Activated T-helper 2 cell treated with anti-CD3 and anti-CD28 coated beads, Interferon-gamma antibody, Interleukin-2, Interleukin-4, amounts not matched to agents 10 μg/mL and 5 μg/mL and 100 μg/mL, durations not matched to agents 14 hours and 24 hours and 36 hours (primary cell): ENCODE results near the gene FOXA2. TPM values are rescaled to one million over a fixed set of nuclear protein-coding genes. Genes with fewer than 3 reads are reported as not detected.

Source experiments
- DNase-seq: peaks from one replicate; pipeline ENCODE4 v3.0.0; 2021; ENCODE audit warnings: low spot score
- H3K27ac Mint-ChIP-seq: one replicate; pipeline ENCODE4 v1.8.0; 2021; ENCODE audit warnings: mixed read lengths
- H3K27me3 Mint-ChIP-seq: one replicate; pipeline ENCODE4 v1.8.0; 2021; ENCODE audit warnings: low read depth, mixed read lengths
- H3K36me3 Mint-ChIP-seq: one replicate; pipeline ENCODE4 v1.8.0; 2021; ENCODE audit warnings: low read depth, mixed read lengths
- H3K4me1 Mint-ChIP-seq: one replicate; pipeline ENCODE4 v1.8.0; 2021; ENCODE audit warnings: low read depth, mixed read lengths
- H3K4me3 Mint-ChIP-seq: one replicate; pipeline ENCODE4 v1.8.0; 2021; ENCODE audit warnings: low read depth, mild to moderate bottlenecking, moderate library complexity, mixed read lengths
- H3K9me3 Mint-ChIP-seq: one replicate; pipeline ENCODE4 v1.8.0; 2021; ENCODE audit warnings: mixed read lengths
- intact Hi-C: fragments of 100-400 bp; cut with micrococcal nuclease; formaldehyde crosslinking; loops from one replicate; pipeline ENCODE4 v1.15.1; 2023
- total RNA-seq: library from RNA; stranded (reverse); gene quantifications from 2 replicates; pipeline ENCODE4 v1.2.3, GENCODE V29; 2022

The FOXA2 gene
- total RNA-seq, 1 donor from 2014 or later = not detected

GRCh38 chr20:22572491-22572890 lies 11.9 kb downstream of the FOXA2 start:
- H3K4me3 Mint-ChIP-seq = no peak overlapping the region

GRCh38 chr20:22572023-22572422 lies 12.3 kb downstream of the FOXA2 start:
- H3K27ac Mint-ChIP-seq = no peak overlapping the region
- intact Hi-C loops = no loop called here
- no peak overlapping the region for H3K4me3 Mint-ChIP-seq
- no peaks in the 10 kb centered on the region for H3K36me3 Mint-ChIP-seq
- no peak for DNase-seq
- peaks cover 68% of the 10 kb centered on the region for H3K27me3 Mint-ChIP-seq
- H3K4me1 Mint-ChIP-seq = peaks cover 5% of the 10 kb centered on the region
- H3K9me3 Mint-ChIP-seq = no peaks in the 10 kb centered on the region

More at GRCh38 chr20:22572491-22572890, 11.9 kb downstream of the FOXA2 start:
- H3K4me1 Mint-ChIP-seq = peaks cover 5% of the 10 kb centered on the region
- intact Hi-C loops = no loop called here
- H3K36me3 Mint-ChIP-seq = no peaks in the 10 kb centered on the region
- DNase-seq = no peak
- peaks cover 66% of the 10 kb centered on the region for H3K27me3 Mint-ChIP-seq
- no peak overlapping the region for H3K27ac Mint-ChIP-seq
- no peaks in the 10 kb centered on the region for H3K9me3 Mint-ChIP-seq

GRCh38 chr20:22569353-22569752 lies 15.0 kb downstream of the FOXA2 start:
- H3K9me3 Mint-ChIP-seq = no peaks in the 10 kb centered on the region
- H3K36me3 Mint-ChIP-seq = no peaks in the 10 kb centered on the region
- peaks cover 65% of the 10 kb centered on the region for H3K27me3 Mint-ChIP-seq
- no peak for DNase-seq
- intact Hi-C loops = loop anchor here (2.0 kb wide), 1 partner anchor 13 kb away; no protein-coding TSS in a partner anchor
- H3K27ac Mint-ChIP-seq = no peak overlapping the region
- no peak overlapping the region for H3K4me3 Mint-ChIP-seq
- no peaks in the 10 kb centered on the region for H3K4me1 Mint-ChIP-seq

GRCh38 chr20:22568872-22569344 lies 15.5 kb downstream of the FOXA2 start:
- Mint-ChIP-seq H3K27ac (no peak overlapping the region), H3K4me3 (no peak overlapping the region), H3K27me3 (peaks cover 64% of the 10 kb centered on the region), H3K9me3 (no peaks in the 10 kb centered on the region), H3K4me1 (no peaks in the 10 kb centered on the region), H3K36me3 (no peaks in the 10 kb centered on the region)
- intact Hi-C loops = loop anchor here (2.0 kb wide), 1 partner anchor 14 kb away; no protein-coding TSS in a partner anchor
- DNase-seq = no peak

- Mint-ChIP-seq H3K4me1 (no peaks in the 10 kb centered on the region), H3K36me3 (no peaks in the 10 kb centered on the region), H3K27ac (no peak overlapping the region), H3K4me3 (no peak overlapping the region), H3K27me3 (peaks cover 63% of the 10 kb centered on the region), H3K9me3 (no peaks in the 10 kb centered on the region)
- intact Hi-C loops = loop anchor here (2.0 kb wide), 1 partner anchor 15 kb away; no protein-coding TSS in a partner anchor
- DNase-seq = no peak
Observed at GRCh38 chr20:22567944-22568871, 16.2 kb downstream of the FOXA2 start.

- intact Hi-C loops = no loop called here
- H3K9me3 Mint-ChIP-seq = no peaks in the 10 kb centered on the region
- H3K27me3 Mint-ChIP-seq = peaks cover 56% of the 10 kb centered on the region
- no peak for DNase-seq
- H3K4me3 Mint-ChIP-seq = no peak overlapping the region
- no peak overlapping the region for H3K27ac Mint-ChIP-seq
- no peaks in the 10 kb centered on the region for H3K4me1 Mint-ChIP-seq
- no peaks in the 10 kb centered on the region for H3K36me3 Mint-ChIP-seq
Observed at GRCh38 chr20:22566876-22567658, 17.3 kb downstream of the FOXA2 start.

GRCh38 chr20:22563062-22563965 lies 21.1 kb downstream of the FOXA2 start:
- DNase-seq = no peak
- Mint-ChIP-seq H3K36me3 (no peaks in the 10 kb centered on the region), H3K4me3 (no peak overlapping the region), H3K4me1 (no peaks in the 10 kb centered on the region), H3K9me3 (no peaks in the 10 kb centered on the region), H3K27me3 (peaks cover 55% of the 10 kb centered on the region), H3K27ac (no peak overlapping the region)
- intact Hi-C loops = no loop called here

- peaks cover 50% of the 10 kb centered on the region for H3K27me3 Mint-ChIP-seq
- no peaks in the 10 kb centered on the region for H3K9me3 Mint-ChIP-seq
- no peaks in the 10 kb centered on the region for H3K36me3 Mint-ChIP-seq
- DNase-seq = no peak
- intact Hi-C loops = no loop called here
- H3K4me1 Mint-ChIP-seq = no peaks in the 10 kb centered on the region
- H3K27ac Mint-ChIP-seq = no peak overlapping the region
- H3K4me3 Mint-ChIP-seq = no peak overlapping the region
Observed at GRCh38 chr20:22562620-22563019, 21.8 kb downstream of the FOXA2 start.

- intact Hi-C loops = no loop called here
- Mint-ChIP-seq H3K27ac (no peak overlapping the region), H3K4me3 (no peak overlapping the region), H3K36me3 (no peaks in the 10 kb centered on the region), H3K4me1 (no peaks in the 10 kb centered on the region), H3K9me3 (no peaks in the 10 kb centered on the region), H3K27me3 (peaks cover 45% of the 10 kb centered on the region)
- DNase-seq = no peak
Observed at GRCh38 chr20:22561965-22562577, 22.3 kb downstream of the FOXA2 start.

- DNase-seq = no peak
- H3K27ac Mint-ChIP-seq = no peak overlapping the region
- intact Hi-C loops = no loop called here
- no peaks in the 10 kb centered on the region for H3K4me1 Mint-ChIP-seq
- peaks cover 33% of the 10 kb centered on the region for H3K27me3 Mint-ChIP-seq
- H3K4me3 Mint-ChIP-seq = no peak overlapping the region
- H3K9me3 Mint-ChIP-seq = no peaks in the 10 kb centered on the region
- no peaks in the 10 kb centered on the region for H3K36me3 Mint-ChIP-seq
Observed at GRCh38 chr20:22560817-22561216, 23.6 kb downstream of the FOXA2 start.

- Mint-ChIP-seq H3K27me3 (peaks cover 30% of the 10 kb centered on the region), H3K4me1 (no peaks in the 10 kb centered on the region), H3K27ac (no peak overlapping the region), H3K36me3 (no peaks in the 10 kb centered on the region), H3K4me3 (no peak overlapping the region), H3K9me3 (no peaks in the 10 kb centered on the region)
- intact Hi-C loops = no loop called here
- DNase-seq = no peak
Observed at GRCh38 chr20:22559711-22560318, 24.6 kb downstream of the FOXA2 start.
